ENCODE results near the gene ZNFX1.
A peak's percentile ranks its signal among the peaks of the same experiment; 100 is the strongest.

The ZNFX1 gene

GRCh38 chr20:49292010-49292409 is 14.2 kb upstream of the ZNFX1 start:
- DNase-seq, result no peak

GRCh38 chr20:49291200-49291599 is 13.3 kb upstream of the ZNFX1 start:
- DNase-seq, result no peak

GRCh38 chr20:49290608-49291191 is 12.8 kb upstream of the ZNFX1 start:
- DNase-seq, result no peak

- DNase-seq, result no peak
Observed at GRCh38 chr20:49288784-49289696, 11.2 kb upstream of the ZNFX1 start.

GRCh38 chr20:49288250-49288751 is 10.4 kb upstream of the ZNFX1 start:
- DNase-seq, result no peak

GRCh38 chr20:49287555-49288249 is 9.8 kb upstream of the ZNFX1 start:
- DNase-seq, result peak; percentile 77

- peak; percentile 19 for DNase-seq
Observed at GRCh38 chr20:49286689-49287551, 9.1 kb upstream of the ZNFX1 start.

- DNase-seq, result no peak
Observed at GRCh38 chr20:49285813-49286494, 8.1 kb upstream of the ZNFX1 start.

GRCh38 chr20:49285233-49285668 is 7.4 kb upstream of the ZNFX1 start:
- no peak for DNase-seq

- no peak for DNase-seq
Observed at GRCh38 chr20:49284818-49285217, 7.0 kb upstream of the ZNFX1 start.

- DNase-seq, result no peak
Observed at GRCh38 chr20:49283703-49284625, 6.1 kb upstream of the ZNFX1 start.

GRCh38 chr20:49283176-49283702 is 5.4 kb upstream of the ZNFX1 start:
- no peak for DNase-seq

GRCh38 chr20:49282584-49283171 is 4.8 kb upstream of the ZNFX1 start:
- DNase-seq, result no peak

- DNase-seq, result no peak
Observed at GRCh38 chr20:49281913-49282467, 4.1 kb upstream of the ZNFX1 start.

GRCh38 chr20:49281059-49281912 is 3.4 kb upstream of the ZNFX1 start:
- no peak for DNase-seq

- DNase-seq, result no peak
Observed at GRCh38 chr20:49280463-49281058, 2.7 kb upstream of the ZNFX1 start.

- DNase-seq, result no peak
Observed at GRCh38 chr20:49279677-49280462, 2.0 kb upstream of the ZNFX1 start.
